Transverse colon (tissue), 4 donors: ENCODE measurements around the gene INAFM2. TPM values are rescaled to one million over a fixed set of nuclear protein-coding genes. Genes with fewer than 3 reads are reported as not detected.

ENCODE experiments used
- DNase-seq: peaks from one replicate; pipeline ENCODE4 v3.0.0-alpha.2; 2019
- H3K27ac ChIP-seq, 4 donors: fragments of 200-600 bp; sonication (generic); 2 replicates each; pipeline ENCODE4 v1.5.1; 2016 to 2018; ENCODE audit warnings: inconsistent platforms in 4 of 4
- H3K27me3 ChIP-seq: fragments of 200-600 bp; sonication (generic); 2 replicates; pipeline ENCODE4 v1.5.1; 2017; ENCODE audit warnings: inconsistent platforms
- H3K36me3 ChIP-seq, 4 donors: fragments of 200-600 bp; sonication (generic); 2 replicates each; pipeline ENCODE4 v1.5.1; 2017 to 2019; ENCODE audit warnings: inconsistent platforms in 4 of 4
- H3K4me1 ChIP-seq, 4 donors: fragments of 200-600 bp; sonication (generic); 2 replicates each; pipeline ENCODE4 v1.5.1; 2017 to 2020; ENCODE audit warnings: inconsistent platforms in 4 of 4
- H3K4me3 ChIP-seq, 4 donors: fragments of 200-600 bp; sonication (generic); 1 replicate in 1 of 4; 2 replicates in 3 of 4; pipeline versions ENCODE4 v1.5.1 to v1.6.1; 2017 to 2019; ENCODE audit warnings: inconsistent platforms in 4 of 4
- H3K9me3 ChIP-seq, 2 donors: fragments of 200-600 bp; sonication (generic); 2 replicates each; pipeline ENCODE4 v1.5.1; 2017 to 2019; ENCODE audit warnings: inconsistent platforms in 2 of 2
- CTCF ChIP-seq, 5 experiments: fragments of 200-600 bp in 3 of 5; fragments of 450-650 bp in 2 of 5; sonication (generic) in 3 of 5; IDR thresholded peaks; 1 replicate in 2 of 5; 2 replicates in 3 of 5; pipeline ENCODE4 v1.5.1; 2016 to 2017; ENCODE audit warnings: antibody characterized with exemption in 5 of 5, inconsistent platforms in 3 of 5, mild to moderate bottlenecking in 2 of 5, moderate library complexity in 1 of 5
- EP300 ChIP-seq: sonication (generic); formaldehyde crosslinking; IDR thresholded peaks from one replicate; pipeline ENCODE4 v1.6.1; 2017; ENCODE audit warnings: antibody characterized with exemption, low read depth
- POLR2A ChIP-seq: fragments of 450-650 bp; IDR thresholded peaks from one replicate; pipeline ENCODE4 v1.6.1; 2016; ENCODE audit warnings: antibody characterized with exemption, mild to moderate bottlenecking, moderate library complexity
- POLR2AphosphoS5 ChIP-seq, 3 donors: sonication (generic); formaldehyde crosslinking; IDR thresholded peaks; one replicate each; pipeline ENCODE4 v1.6.1; 2016; ENCODE audit warnings: antibody characterized with exemption in 3 of 3
- WGBS, 2 donors: methylation state at CpG; one replicate each; pipeline ENCODE4 v1.1.5; 2018; ENCODE audit warnings: low coverage in 1 of 2; 5-methylcytosine and 5-hydroxymethylcytosine counted together
- in situ Hi-C, 4 donors: fragments of 200-750 bp; cut with MboI; loops; one replicate each; pipeline versions ENCODE4 v1.15.0 to v1.15.1; 2017; ENCODE audit warnings: low sequenced_read_pairs in 3 of 4, low pct_ligation_motif_present in 1 of 4, low pct_unique_long_range_greater_than_20kb in 1 of 4
- intact Hi-C: fragments of 100-400 bp; cut with DNase I; formaldehyde crosslinking; loops from one replicate; pipeline ENCODE4 v1.15.1; 2023; ENCODE audit warnings: low total_unique reads
- total RNA-seq, 4 donors: library from RNA; depleted of rRNA; stranded (reverse); fragments of >200 nt; gene quantifications; one replicate each; pipeline ENCODE4 v1.1.0, GENCODE V29; 2016

INAFM2 gene
- total RNA-seq, 4 donors from 2014 or later, result 14.5 to 62.1 (median 19.4) TPM

GRCh38 chr15:40357246-40357645 lies 33.8 kb downstream of the INAFM2 start:
- H3K9me3 ChIP-seq, result no peaks in the 10 kb centered on the region
- WGBS, 2 donors, result 14 to 47% methylated on average over 1 of the region's 1 CpG
- peak overlapping the region in 1 of 4 donors; percentile 35 for H3K4me3 ChIP-seq
- H3K36me3 ChIP-seq, result peaks cover 0 to 5% (median 0%) of the 10 kb centered on the region in 4 donors
- in situ Hi-C loops (no loop called here), intact Hi-C loops (no loop called here)
- peaks cover 18 to 47% (median 30%) of the 10 kb centered on the region in 4 donors for H3K4me1 ChIP-seq
- no peaks in the 10 kb centered on the region for H3K27me3 ChIP-seq
- peak overlapping the region; percentile 78 to 98 (median 87) for H3K27ac ChIP-seq
- TF ChIP-seq CTCF (IDR thresholded peaks at IDR 0.05) (no peak), POLR2AphosphoS5 (IDR thresholded peaks at IDR 0.05) (no peak), EP300 (no peak), POLR2A (no peak)
- DNase-seq, result peak; percentile 48

- Histone ChIP-seq H3K4me1 (peaks cover 18 to 47% (median 30%) of the 10 kb centered on the region in 4 donors), H3K4me3 (peak within 1 kb of the TSS; percentile 28 to 57 (median 34)), H3K27me3 (no peaks in the 10 kb centered on the region), H3K36me3 (peaks cover 0 to 5% (median 0%) of the 10 kb centered on the region in 4 donors), H3K9me3 (no peaks in the 10 kb centered on the region), H3K27ac (peak within 1 kb of the TSS; percentile 78 to 98 (median 87))
- peak; percentile 92 for DNase-seq
- WGBS, 2 donors, result 3% methylated on average over 44 of the region's 82 CpGs; no CpG with 5 or more reads in 1 of the 2 donors
- intact Hi-C loops (no loop called here), in situ Hi-C loops (no loop called here)
- peak in 1 of 5 experiments; percentile 10 for TF ChIP-seq CTCF (IDR thresholded peaks at IDR 0.05)
- peak in 2 of 3 donors; percentile 58 to 61 for TF ChIP-seq POLR2AphosphoS5 (IDR thresholded peaks at IDR 0.05)
- TF ChIP-seq EP300, result no peak
- TF ChIP-seq POLR2A, result peak; percentile 80
Observed at GRCh38 chr15:40357723-40358470, 34.4 kb downstream of the INAFM2 start, which contains the start of gene DISP2. DISP2 (plus strand) TSS chr15:40358219; CDS start chr15:40358322, 103 bp downstream.

GRCh38 chr15:40358471-40359353 lies 35.2 kb downstream of the INAFM2 start:
- H3K27ac ChIP-seq, result peak overlapping the region in 1 of 4 donors; percentile 32
- H3K4me3 ChIP-seq, result peak overlapping the region; percentile 18 to 57 (median 32)
- intact Hi-C loops (loop anchor here (1.0 kb wide), 1 partner anchor 37 kb away; no protein-coding TSS in a partner anchor), in situ Hi-C loops (no loop called here)
- H3K36me3 ChIP-seq, result peaks cover 0 to 5% (median 0%) of the 10 kb centered on the region in 4 donors
- peaks cover 18 to 47% (median 29%) of the 10 kb centered on the region in 4 donors for H3K4me1 ChIP-seq
- no peaks in the 10 kb centered on the region for H3K27me3 ChIP-seq
- TF ChIP-seq POLR2AphosphoS5 (IDR thresholded peaks at IDR 0.05), result peak in 1 of 3 donors; percentile 20
- TF ChIP-seq POLR2A, result no peak
- no peak for TF ChIP-seq EP300
- peak in 1 of 5 experiments; percentile 8 for TF ChIP-seq CTCF (IDR thresholded peaks at IDR 0.05)
- peak; percentile 38 for DNase-seq
- H3K9me3 ChIP-seq, result no peaks in the 10 kb centered on the region
- 19 to 100% methylated on average over 1 to 18 of the region's 31 CpGs for WGBS, 2 donors

- no peaks in the 10 kb centered on the region for H3K27me3 ChIP-seq
- intact Hi-C loops, result no loop called here
- no peak for TF ChIP-seq EP300
- TF ChIP-seq CTCF (IDR thresholded peaks at IDR 0.05), result no peak
- TF ChIP-seq POLR2AphosphoS5 (IDR thresholded peaks at IDR 0.05), result no peak
- no peak for TF ChIP-seq POLR2A
- H3K36me3 ChIP-seq, result peaks cover 0 to 3% (median 0%) of the 10 kb centered on the region in 4 donors
- no peaks in the 10 kb centered on the region for H3K9me3 ChIP-seq
- DNase-seq, result no peak
- H3K4me1 ChIP-seq, result peaks cover 11 to 34% (median 17%) of the 10 kb centered on the region in 4 donors
- H3K4me3 ChIP-seq, result no peak overlapping the region
- WGBS, 2 donors, result 93 to 100% methylated on average over 1 to 4 of the region's 4 CpGs
- in situ Hi-C loops, result loop anchor here in 1 of 4 donors (10.0 kb wide), 1 partner anchor 65 kb away; no protein-coding TSS in a partner anchor
- no peak overlapping the region for H3K27ac ChIP-seq
Observed at GRCh38 chr15:40360015-40360414, 36.5 kb downstream of the INAFM2 start.
